NCI-H345 (cell line): Measurements from ENCODE around the gene SOHLH2.

Experiments
- DNase-seq: peaks from one replicate; lab custom pipeline; 2025; lab: John Stamatoyannopoulos, UW

The SOHLH2 gene

DNA sequence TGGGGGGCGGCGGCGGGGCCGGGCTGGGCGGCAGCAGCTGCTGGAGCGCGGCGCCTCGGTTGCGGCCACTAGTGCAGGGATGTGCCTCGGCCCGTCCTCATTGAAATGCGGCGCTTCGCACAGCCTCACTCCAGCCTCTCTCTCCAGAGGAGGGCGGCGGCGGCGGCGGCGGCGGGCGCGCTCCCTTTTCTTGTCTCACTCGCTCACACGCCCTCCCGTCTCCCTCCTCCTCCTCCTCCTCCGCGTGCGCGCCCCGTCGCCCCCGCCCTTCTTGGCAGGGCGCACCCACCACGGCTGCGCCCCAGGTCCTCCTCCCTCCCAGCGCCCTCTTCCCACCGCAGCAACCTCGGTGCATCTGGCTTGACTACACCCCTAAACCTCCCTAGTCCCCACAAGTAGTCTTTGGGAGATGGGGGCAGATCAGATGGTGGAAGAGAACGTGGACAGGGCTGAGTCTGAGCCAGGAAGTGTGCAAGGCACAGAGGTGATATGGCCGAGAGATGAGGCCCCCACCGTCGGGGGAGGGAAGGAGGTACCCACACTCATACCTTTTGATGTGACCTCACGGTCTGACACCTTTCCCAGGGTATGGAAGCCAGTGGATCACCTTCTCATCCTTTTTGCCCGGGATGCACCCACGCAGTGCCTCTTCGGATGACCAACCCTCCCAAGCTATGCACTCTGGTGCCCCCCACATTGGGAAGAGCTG lies 83.0 kb downstream of the SOHLH2 start, which contains the start of gene DCLK1:
TSS of gene DCLK1 (minus strand) at position 161 of the 709 bp plus-strand sequence.
- peak; percentile 38 for DNase-seq

DNA sequence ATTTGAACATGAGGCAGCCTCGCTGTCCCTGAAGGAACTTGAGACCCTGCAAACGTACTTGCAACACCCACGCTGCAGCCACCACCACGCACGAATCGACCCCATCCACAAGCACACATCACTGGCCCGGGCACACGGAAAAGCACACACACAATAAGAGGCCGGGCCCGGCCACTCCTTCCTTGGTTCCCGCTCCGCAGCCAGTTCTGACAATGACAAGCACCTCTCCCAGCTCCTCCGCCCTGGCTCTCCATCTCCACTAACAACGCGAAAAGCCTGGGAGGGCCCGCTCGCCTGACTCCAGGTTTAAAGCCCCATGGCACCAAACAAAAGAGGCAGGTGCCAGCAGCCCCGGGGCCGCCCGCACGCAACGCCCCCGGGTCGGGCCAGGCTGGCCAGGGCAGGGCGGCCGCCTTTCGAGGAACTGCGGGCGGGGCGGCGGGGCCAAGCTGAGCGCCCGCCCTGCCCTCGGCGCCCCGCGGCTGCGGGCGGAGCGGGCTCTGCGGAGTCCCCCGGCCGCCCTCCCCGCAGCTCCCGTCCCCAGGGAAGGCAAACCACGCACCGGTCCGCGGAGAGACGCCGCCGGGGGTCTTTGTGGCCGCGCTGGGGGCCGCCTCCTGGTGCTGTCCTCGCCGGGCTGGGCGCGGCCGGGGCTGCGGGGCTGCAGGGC lies 83.7 kb downstream of the SOHLH2 start:
- DNase-seq, result peak; percentile 53

- peak; percentile 30 for DNase-seq
These were observed 84.2 kb downstream of the SOHLH2 start for GRCh38 chr13:36130193-36130551.

GRCh38 chr13:36129539-36129938 lies 84.8 kb downstream of the SOHLH2 start:
- DNase-seq, result no peak

DNA sequence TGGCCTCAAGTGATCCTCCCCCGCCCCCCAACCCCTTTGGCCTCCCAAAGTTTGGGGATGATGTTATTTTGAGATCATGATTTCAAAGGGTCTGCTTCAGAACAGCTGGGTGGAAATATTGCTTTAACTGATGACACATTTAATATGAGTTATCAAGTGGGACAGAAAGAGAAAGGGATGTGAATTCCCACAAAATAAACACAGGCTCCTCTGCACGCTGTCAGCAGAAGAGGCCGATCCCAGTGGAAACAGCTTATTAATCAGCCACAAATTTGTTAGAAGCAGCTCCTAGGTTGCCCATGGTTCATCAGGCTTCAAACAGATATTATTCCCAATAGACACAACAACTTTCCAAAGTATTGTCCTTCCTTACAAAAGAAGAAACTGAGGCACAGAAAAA lies 87.9 kb downstream of the SOHLH2 start:
- DNase-seq, result no peak

DNA sequence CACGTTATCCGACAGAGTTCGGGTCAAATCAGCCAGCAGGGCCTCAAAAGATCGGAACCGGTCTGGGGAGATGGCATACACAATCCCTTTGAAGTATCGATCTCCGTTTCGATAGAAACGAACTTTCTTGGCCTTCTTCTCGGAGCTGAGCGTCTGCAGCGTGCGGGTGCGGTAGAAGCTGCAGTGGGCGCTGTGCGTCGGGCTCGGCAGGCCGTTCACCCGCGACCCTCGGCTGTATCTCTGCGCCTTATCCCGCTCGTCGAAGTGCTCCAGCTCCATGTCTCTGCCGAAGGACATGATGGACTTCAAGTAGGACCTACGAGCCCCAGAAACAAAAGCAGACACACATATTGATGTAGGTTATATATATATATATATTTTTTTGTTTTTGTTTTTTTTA lies 88.5 kb downstream of the SOHLH2 start:
- no peak for DNase-seq

DNA sequence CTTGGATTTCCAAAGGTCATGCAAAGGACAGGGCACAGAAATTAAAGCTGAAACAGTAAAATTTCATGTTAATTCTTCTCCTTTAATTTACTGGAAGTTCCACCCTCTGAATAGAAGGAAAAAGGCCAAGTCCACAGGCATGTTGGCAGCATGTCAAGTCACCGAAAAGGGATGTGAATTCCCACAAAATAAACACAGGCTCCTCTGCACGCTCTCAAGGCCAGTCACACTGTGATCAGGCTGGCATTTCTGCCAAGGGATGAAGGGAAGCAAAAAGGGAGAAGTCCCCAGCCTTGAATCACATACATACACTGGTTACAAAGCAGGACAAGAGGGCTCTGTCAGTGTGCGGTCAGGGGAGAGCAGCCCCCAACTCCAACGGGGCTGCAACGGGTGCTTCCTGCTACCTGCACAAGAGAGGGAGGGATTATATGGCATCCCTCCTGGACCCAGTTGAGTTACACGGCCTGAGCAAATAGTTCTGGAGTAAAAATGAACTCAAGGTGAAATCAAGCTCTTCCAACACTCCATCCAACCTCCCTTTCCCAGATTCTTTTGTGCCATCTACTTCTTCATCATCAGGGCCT lies 90.0 kb downstream of the SOHLH2 start:
- no peak for DNase-seq
